CD8-positive, alpha-beta memory T cell (primary cell): ENCODE results near the gene FUT2. TPM values are rescaled to one million over a fixed set of nuclear protein-coding genes. Genes with fewer than 3 reads are reported as not detected.
"Not testable (repeated sequence)": the region's sequence is repeated elsewhere in the genome, so short reads cannot be mapped to it uniquely, and the experiment has no call there.

Experiments used
- CTCF ChIA-PET: fragments of 350-600 bp; sonication (Branson Sonifier 250); formaldehyde crosslinking; loops from one replicate; lab custom pipeline; 2021; ENCODE audit warnings: antibody characterized with exemption; lab: Charles Lee
- POLR2A ChIA-PET: fragments of 350-600 bp; sonication (Branson Sonifier 250); formaldehyde crosslinking; loops from one replicate; lab custom pipeline; 2021; ENCODE audit warnings: antibody characterized with exemption; lab: Charles Lee
- DNase-seq, 5 donors: peaks; one replicate each; pipeline versions ENCODE4 v3.0.0 to v3.0.0-alpha.2; 2020 to 2022; ENCODE audit warnings: mixed read lengths in 1 of 5
- H3K27ac ChIP-seq: one replicate; pipeline ENCODE4 v1.7.0; 2013; ENCODE audit warnings: low read depth, mild to moderate bottlenecking, low read length, moderate library complexity
- H3K27me3 ChIP-seq: 2 replicates; pipeline ENCODE4 v1.7.0; 2013; ENCODE audit warnings: low read length, mild to moderate bottlenecking; ENCODE audit not compliant: insufficient read depth, poor library complexity, severe bottlenecking
- H3K36me3 ChIP-seq: 2 replicates; pipeline ENCODE4 v1.7.0; 2013; ENCODE audit warnings: mild to moderate bottlenecking, low read length, moderate library complexity; ENCODE audit not compliant: insufficient read depth
- H3K4me1 ChIP-seq: 2 replicates; pipeline ENCODE4 v1.7.0; 2013; ENCODE audit warnings: mild to moderate bottlenecking, low read length, moderate library complexity; ENCODE audit not compliant: insufficient read depth
- H3K4me3 ChIP-seq: 2 replicates; pipeline ENCODE4 v1.7.0; 2013; ENCODE audit warnings: mild to moderate bottlenecking, low read length
- H3K9me3 ChIP-seq: 2 replicates; pipeline ENCODE4 v1.7.0; 2013; ENCODE audit warnings: mild to moderate bottlenecking, low read length
- H3K27ac Mint-ChIP-seq, 8 donors: one replicate each; pipeline ENCODE4 v1.8.0; 2020 to 2021; ENCODE audit warnings: mixed read lengths in 8 of 8, mild to moderate bottlenecking in 6 of 8, inconsistent platforms in 3 of 8, moderate library complexity in 3 of 8
- H3K27me3 Mint-ChIP-seq, 2 donors: one replicate each; pipeline ENCODE4 v1.8.0; 2020 to 2021; ENCODE audit warnings: mixed read lengths in 2 of 2, mild to moderate bottlenecking in 1 of 2, moderate library complexity in 1 of 2
- H3K36me3 Mint-ChIP-seq, 3 donors: one replicate each; pipeline ENCODE4 v1.8.0; 2020 to 2021; ENCODE audit warnings: mixed read lengths in 3 of 3, inconsistent platforms in 1 of 3, mild to moderate bottlenecking in 1 of 3
- H3K4me1 Mint-ChIP-seq, 3 donors: one replicate each; pipeline ENCODE4 v1.8.0; 2020 to 2021; ENCODE audit warnings: mixed read lengths in 3 of 3, inconsistent platforms in 1 of 3, mild to moderate bottlenecking in 1 of 3
- H3K4me3 Mint-ChIP-seq, 7 donors: one replicate each; pipeline ENCODE4 v1.8.0; 2020 to 2021; ENCODE audit warnings: mixed read lengths in 7 of 7, mild to moderate bottlenecking in 6 of 7, moderate library complexity in 4 of 7, inconsistent platforms in 2 of 7
- H3K9me3 Mint-ChIP-seq, 5 donors: one replicate each; pipeline ENCODE4 v1.8.0; 2020 to 2022; ENCODE audit warnings: mixed read lengths in 5 of 5, mild to moderate bottlenecking in 3 of 5, moderate library complexity in 2 of 5, inconsistent platforms in 1 of 5
- polyA plus RNA-seq: library from polyadenylated mRNA; unstranded; fragments of 300-500 nt; fragmentation: Illumina TruSeq; gene quantifications from one replicate; pipeline ENCODE4 v1.2.3, GENCODE V29; 2021
- total RNA-seq, 2 experiments: library from RNA; stranded (reverse); gene quantifications; one replicate each; pipeline ENCODE4 v1.2.3, GENCODE V29; 2021

FUT2 gene
- total and polyA plus RNA-seq, 3 experiments from 2014 or later = 0.33 TPM; not detected in 2

- Histone ChIP-seq H3K4me3 (no peak overlapping the region), H3K27me3 (no peaks in the 10 kb centered on the region), H3K27ac (no peak overlapping the region), H3K4me1 (peaks cover 10% of the 10 kb centered on the region), H3K9me3 (no peaks in the 10 kb centered on the region), H3K36me3 (no peaks in the 10 kb centered on the region)
- Mint-ChIP-seq H3K27me3 (peaks cover 4 to 8% of the 10 kb centered on the region in 2 donors), H3K9me3 (no peaks in the 10 kb centered on the region), H3K4me1 (peaks cover 7 to 9% (median 9%) of the 10 kb centered on the region in 3 donors), H3K27ac (no peak overlapping the region), H3K4me3 (no peak overlapping the region), H3K36me3 (no peaks in the 10 kb centered on the region)
- CTCF ChIA-PET = interaction anchor here (4.7 kb wide), 1 partner anchor 11 kb away, joined by 13 read pairs; the partner anchor contains the start of gene CA11
- no peak for DNase-seq
- POLR2A ChIA-PET = no interaction called here
Measured at GRCh38 chr19:48656840-48657474, 38.8 kb upstream of the FUT2 start.

- H3K4me1 Mint-ChIP-seq, H3K27ac Mint-ChIP-seq, H3K27me3 Mint-ChIP-seq, DNase-seq, H3K27ac ChIP-seq, H3K36me3 Mint-ChIP-seq, POLR2A ChIA-PET, H3K27me3 ChIP-seq, H3K36me3 ChIP-seq, H3K4me3 Mint-ChIP-seq, H3K4me3 ChIP-seq, H3K9me3 Mint-ChIP-seq, H3K9me3 ChIP-seq: not testable (repeated sequence)
- CTCF ChIA-PET = interaction anchor here (4.7 kb wide), 1 partner anchor 12 kb away, joined by 13 read pairs; the partner anchor contains the start of gene CA11
- peaks cover 10% of the 10 kb centered on the region for H3K4me1 ChIP-seq
Measured at GRCh38 chr19:48657828-48658227, 37.9 kb upstream of the FUT2 start.

GRCh38 chr19:48658483-48658882 lies 37.3 kb upstream of the FUT2 start:
- Mint-ChIP-seq H3K4me3 (peak overlapping the region in 1 of 7 donors; percentile 64), H3K27ac (no peak overlapping the region), H3K36me3 (no peaks in the 10 kb centered on the region), H3K4me1 (peaks cover 7 to 9% (median 9%) of the 10 kb centered on the region in 3 donors), H3K27me3 (peaks cover 4 to 8% of the 10 kb centered on the region in 2 donors), H3K9me3 (no peaks in the 10 kb centered on the region)
- Histone ChIP-seq H3K36me3 (no peaks in the 10 kb centered on the region), H3K4me3 (no peak overlapping the region), H3K4me1 (peaks cover 10% of the 10 kb centered on the region), H3K9me3 (no peaks in the 10 kb centered on the region), H3K27ac (no peak overlapping the region), H3K27me3 (no peaks in the 10 kb centered on the region)
- no peak for DNase-seq
- ChIA-PET POLR2A (no interaction called here), CTCF (interaction anchor here (4.7 kb wide), 1 partner anchor 13 kb away, joined by 13 read pairs; the partner anchor contains the start of gene CA11)

- no peaks in the 10 kb centered on the region for H3K27me3 ChIP-seq
- no peaks in the 10 kb centered on the region for H3K36me3 Mint-ChIP-seq
- DNase-seq = no peak
- H3K4me1 ChIP-seq = peaks cover 10% of the 10 kb centered on the region
- no peaks in the 10 kb centered on the region for H3K9me3 Mint-ChIP-seq
- no peaks in the 10 kb centered on the region for H3K36me3 ChIP-seq
- POLR2A ChIA-PET = no interaction called here
- peaks cover 7 to 9% (median 9%) of the 10 kb centered on the region in 3 donors for H3K4me1 Mint-ChIP-seq
- H3K27ac Mint-ChIP-seq = peak overlapping the region in 1 of 8 donors; percentile 32
- peaks cover 4 to 8% of the 10 kb centered on the region in 2 donors for H3K27me3 Mint-ChIP-seq
- CTCF ChIA-PET = interaction anchor here (1.8 kb wide), 1 partner anchor 19 kb away, joined by 3 read pairs; no protein-coding TSS in a partner anchor
- no peak overlapping the region for H3K4me3 ChIP-seq
- no peak overlapping the region for H3K4me3 Mint-ChIP-seq
- H3K9me3 ChIP-seq = no peaks in the 10 kb centered on the region
- H3K27ac ChIP-seq = no peak overlapping the region
Measured at GRCh38 chr19:48659768-48660167, 36.0 kb upstream of the FUT2 start.

GRCh38 chr19:48660852-48661710 lies 34.7 kb upstream of the FUT2 start:
- ChIA-PET POLR2A (interaction anchor here (0.5 to 0.8 kb wide), 2 partner anchors 17 to 42 kb away, joined by 3 read pairs; partner anchors contain the start of genes RPL18 and SPHK2), CTCF (interaction anchor here (1.2 kb wide), 1 partner anchor 181 kb away, joined by 3 read pairs; no protein-coding TSS in a partner anchor)
- Mint-ChIP-seq H3K27me3 (peaks cover 4 to 8% of the 10 kb centered on the region in 2 donors), H3K36me3 (no peaks in the 10 kb centered on the region), H3K9me3 (no peaks in the 10 kb centered on the region), H3K4me1 (peaks cover 7 to 9% (median 9%) of the 10 kb centered on the region in 3 donors), H3K4me3 (peak overlapping the region; percentile 42 to 86 (median 79)), H3K27ac (peak overlapping the region; percentile 68 to 99 (median 95))
- H3K4me1 ChIP-seq = peaks cover 10% of the 10 kb centered on the region
- peak overlapping the region; percentile 49 for H3K27ac ChIP-seq
- peak overlapping the region; percentile 49 for H3K4me3 ChIP-seq
- H3K36me3 ChIP-seq = no peaks in the 10 kb centered on the region
- peak; percentile 64 to 87 (median 82) for DNase-seq
- no peaks in the 10 kb centered on the region for H3K27me3 ChIP-seq
- no peaks in the 10 kb centered on the region for H3K9me3 ChIP-seq

GRCh38 chr19:48661711-48662090 lies 34.1 kb upstream of the FUT2 start:
- no peaks in the 10 kb centered on the region for H3K36me3 ChIP-seq

GRCh38 chr19:48663667-48664066 lies 32.1 kb upstream of the FUT2 start:
- H3K9me3 ChIP-seq = no peaks in the 10 kb centered on the region
- no peak overlapping the region for H3K4me3 Mint-ChIP-seq
- H3K9me3 Mint-ChIP-seq = no peaks in the 10 kb centered on the region
- H3K27ac Mint-ChIP-seq = no peak overlapping the region
- no peaks in the 10 kb centered on the region for H3K36me3 Mint-ChIP-seq
- H3K4me1 Mint-ChIP-seq = peaks cover 7 to 9% (median 9%) of the 10 kb centered on the region in 3 donors
- POLR2A ChIA-PET = no interaction called here
- H3K36me3 ChIP-seq = no peaks in the 10 kb centered on the region
- peaks cover 4% of the 10 kb centered on the region in 2 donors for H3K27me3 Mint-ChIP-seq
- no peak overlapping the region for H3K4me3 ChIP-seq
- peaks cover 10% of the 10 kb centered on the region for H3K4me1 ChIP-seq
- no peak overlapping the region for H3K27ac ChIP-seq
- no peaks in the 10 kb centered on the region for H3K27me3 ChIP-seq
- DNase-seq = no peak
- CTCF ChIA-PET = no interaction called here

More at GRCh38 chr19:48661711-48662090, 34.1 kb upstream of the FUT2 start:
- peaks cover 10% of the 10 kb centered on the region for H3K4me1 ChIP-seq
- no peaks in the 10 kb centered on the region for H3K9me3 ChIP-seq
- no peaks in the 10 kb centered on the region for H3K27me3 ChIP-seq
- Mint-ChIP-seq H3K27ac (no peak overlapping the region), H3K9me3 (no peaks in the 10 kb centered on the region), H3K36me3 (no peaks in the 10 kb centered on the region), H3K4me1 (peaks cover 7 to 9% (median 9%) of the 10 kb centered on the region in 3 donors), H3K27me3 (peaks cover 4 to 8% of the 10 kb centered on the region in 2 donors), H3K4me3 (no peak overlapping the region)
- CTCF ChIA-PET = interaction anchor here (1.2 to 1.4 kb wide), 2 partner anchors 13 to 181 kb away, joined by 3 read pairs; no protein-coding TSS in a partner anchor
- no peak for DNase-seq
- H3K4me3 ChIP-seq = no peak overlapping the region
- POLR2A ChIA-PET = interaction anchor here (0.5 kb wide), 1 partner anchor 8 kb away, joined by 3 read pairs; no protein-coding TSS in a partner anchor
- H3K27ac ChIP-seq = no peak overlapping the region
